Breast epithelium (tissue), 3 donors: Measurements from ENCODE around the gene AQP4.

Source experiments
- CTCF ChIP-seq, 3 donors: fragments of 450-650 bp; IDR thresholded peaks; one replicate each; pipeline ENCODE4 v1.5.1; 2016 to 2017; ENCODE audit warnings: antibody characterized with exemption in 3 of 3, mild to moderate bottlenecking in 3 of 3, moderate library complexity in 3 of 3
- POLR2A ChIP-seq: fragments of 450-650 bp; IDR thresholded peaks from one replicate; pipeline ENCODE4 v1.6.1; 2016; ENCODE audit warnings: antibody characterized with exemption, mild to moderate bottlenecking, moderate library complexity
- POLR2AphosphoS5 ChIP-seq, 3 donors: sonication (generic); formaldehyde crosslinking; IDR thresholded peaks; one replicate each; pipeline ENCODE4 v1.6.1; 2017; ENCODE audit warnings: antibody characterized with exemption in 3 of 3

- no peak for TF ChIP-seq CTCF (IDR thresholded peaks at IDR 0.05)
- no peak for TF ChIP-seq POLR2AphosphoS5 (IDR thresholded peaks at IDR 0.05)
- no peak for TF ChIP-seq POLR2A
Measured at GRCh38 chr18:26888259-26888658, 22.8 kb upstream of the AQP4 start.
